Body of pancreas (tissue), 4 donors: ENCODE measurements around the gene PDHB.

Experiments
- POLR2A ChIP-seq, 3 donors: fragments of 450-650 bp; IDR thresholded peaks; one replicate each; pipeline ENCODE4 v1.6.1; 2016; ENCODE audit warnings: antibody characterized with exemption in 3 of 3, mild to moderate bottlenecking in 2 of 3
- TF ChIP-seq, protein P1 (sequence below), 7 experiments: fragments of 450-650 bp in 4 of 7; fragments of 200-600 bp in 3 of 7; sonication (generic) in 3 of 7; IDR thresholded peaks; one replicate each; pipeline ENCODE4 v1.5.1; 2016 to 2019; ENCODE audit warnings: antibody characterized with exemption in 7 of 7

DNA sequence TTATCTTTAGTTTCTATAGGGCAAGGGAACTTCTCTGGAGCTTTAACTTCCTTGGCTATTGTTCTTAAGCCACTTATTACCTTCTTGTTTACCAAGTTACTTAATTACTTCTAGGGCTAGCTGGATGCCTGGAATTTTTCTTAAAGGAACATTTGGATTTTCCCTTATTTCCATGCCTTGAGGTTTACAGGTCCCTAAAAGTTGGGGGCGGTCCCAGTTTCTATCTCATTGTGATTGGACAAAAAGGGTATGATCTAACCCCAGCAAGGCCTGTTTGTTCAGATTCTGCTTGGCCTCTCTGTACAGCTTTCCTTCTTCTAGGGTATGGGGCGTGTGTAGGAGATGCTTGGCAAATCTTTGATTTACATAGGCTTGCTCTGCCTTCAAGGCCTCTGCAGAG, 17.4 kb downstream of the PDHB start:
- TF ChIP-seq, protein P1, sequence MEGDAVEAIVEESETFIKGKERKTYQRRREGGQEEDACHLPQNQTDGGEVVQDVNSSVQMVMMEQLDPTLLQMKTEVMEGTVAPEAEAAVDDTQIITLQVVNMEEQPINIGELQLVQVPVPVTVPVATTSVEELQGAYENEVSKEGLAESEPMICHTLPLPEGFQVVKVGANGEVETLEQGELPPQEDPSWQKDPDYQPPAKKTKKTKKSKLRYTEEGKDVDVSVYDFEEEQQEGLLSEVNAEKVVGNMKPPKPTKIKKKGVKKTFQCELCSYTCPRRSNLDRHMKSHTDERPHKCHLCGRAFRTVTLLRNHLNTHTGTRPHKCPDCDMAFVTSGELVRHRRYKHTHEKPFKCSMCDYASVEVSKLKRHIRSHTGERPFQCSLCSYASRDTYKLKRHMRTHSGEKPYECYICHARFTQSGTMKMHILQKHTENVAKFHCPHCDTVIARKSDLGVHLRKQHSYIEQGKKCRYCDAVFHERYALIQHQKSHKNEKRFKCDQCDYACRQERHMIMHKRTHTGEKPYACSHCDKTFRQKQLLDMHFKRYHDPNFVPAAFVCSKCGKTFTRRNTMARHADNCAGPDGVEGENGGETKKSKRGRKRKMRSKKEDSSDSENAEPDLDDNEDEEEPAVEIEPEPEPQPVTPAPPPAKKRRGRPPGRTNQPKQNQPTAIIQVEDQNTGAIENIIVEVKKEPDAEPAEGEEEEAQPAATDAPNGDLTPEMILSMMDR (IDR thresholded peaks at IDR 0.05) = no peak
- TF ChIP-seq POLR2A (IDR thresholded peaks at IDR 0.05) = no peak
